SK-N-SH treated with all-trans-retinoic acid at 6 μM for 48 hours (cell line): ENCODE data around the gene FHL3.

ENCODE experiments used
- CSDC2 ChIP-seq: fragments of 250-450 bp; sonication (Bioruptor Pico); IDR thresholded peaks from 2 replicates; pipeline ENCODE4 v1.5.0; 2020; ENCODE audit warnings: mild to moderate bottlenecking, moderate library complexity
- ESRRG ChIP-seq: fragments of 250-450 bp; sonication (Bioruptor Pico); IDR thresholded peaks from 2 replicates; pipeline ENCODE4 v1.6.1; 2021; ENCODE audit warnings: mild to moderate bottlenecking
- GLIS3 ChIP-seq: fragments of 250-450 bp; sonication (Bioruptor Pico); IDR thresholded peaks from 2 replicates; pipeline ENCODE4 v1.5.0; 2020; ENCODE audit warnings: mild to moderate bottlenecking, moderate library complexity
- PPARA ChIP-seq: fragments of 250-450 bp; sonication (Bioruptor Pico); IDR thresholded peaks from 2 replicates; pipeline ENCODE4 v1.5.0; 2020; ENCODE audit warnings: mild to moderate bottlenecking, borderline replicate concordance
- RARB ChIP-seq: fragments of 250-450 bp; sonication (Bioruptor Pico); IDR thresholded peaks from 2 replicates; pipeline ENCODE4 v1.8.0; 2021; ENCODE audit warnings: mild to moderate bottlenecking, moderate library complexity
- SNAI2 ChIP-seq: fragments of 250-450 bp; sonication (Bioruptor Pico); IDR thresholded peaks from 2 replicates; pipeline ENCODE4 v1.5.0; 2020; ENCODE audit warnings: mild to moderate bottlenecking, moderate library complexity
- TOX ChIP-seq: fragments of 250-450 bp; sonication (Bioruptor Pico); IDR thresholded peaks from 2 replicates; pipeline ENCODE4 v1.8.0; 2021; ENCODE audit warnings: mild to moderate bottlenecking, moderate library complexity, borderline replicate concordance
- ZC3H10 ChIP-seq: fragments of 250-450 bp; sonication (Bioruptor Pico); IDR thresholded peaks from 2 replicates; pipeline ENCODE4 v1.5.1; 2021; ENCODE audit warnings: mild to moderate bottlenecking, moderate library complexity
- ZFP30 ChIP-seq: fragments of 450-650 bp; formaldehyde crosslinking; IDR thresholded peaks from 2 replicates; pipeline ENCODE4 v1.5.0; 2022; ENCODE audit warnings: mild to moderate bottlenecking, moderate library complexity
- ZNF70 ChIP-seq: fragments of 450-650 bp; formaldehyde crosslinking; IDR thresholded peaks from 2 replicates; pipeline ENCODE4 v1.5.0; 2020; ENCODE audit warnings: mild to moderate bottlenecking, moderate library complexity
- TF ChIP-seq, protein P1 (sequence below): fragments of 250-450 bp; sonication (Bioruptor Pico); IDR thresholded peaks from 2 replicates; pipeline ENCODE4 v1.5.1; 2020; ENCODE audit warnings: low read depth, mild to moderate bottlenecking, moderate library complexity
- TF ChIP-seq, protein P2 (sequence below): fragments of 250-450 bp; sonication (Bioruptor Pico); IDR thresholded peaks from 2 replicates; pipeline ENCODE4 v1.8.0; 2020; ENCODE audit warnings: mild to moderate bottlenecking, moderate library complexity, borderline replicate concordance
- TF ChIP-seq, protein P3 (sequence below): fragments of 250-450 bp; sonication (Bioruptor Pico); IDR thresholded peaks from 2 replicates; pipeline ENCODE4 v1.8.0; 2021; ENCODE audit warnings: low read depth, mild to moderate bottlenecking, moderate library complexity, borderline replicate concordance

DNA sequence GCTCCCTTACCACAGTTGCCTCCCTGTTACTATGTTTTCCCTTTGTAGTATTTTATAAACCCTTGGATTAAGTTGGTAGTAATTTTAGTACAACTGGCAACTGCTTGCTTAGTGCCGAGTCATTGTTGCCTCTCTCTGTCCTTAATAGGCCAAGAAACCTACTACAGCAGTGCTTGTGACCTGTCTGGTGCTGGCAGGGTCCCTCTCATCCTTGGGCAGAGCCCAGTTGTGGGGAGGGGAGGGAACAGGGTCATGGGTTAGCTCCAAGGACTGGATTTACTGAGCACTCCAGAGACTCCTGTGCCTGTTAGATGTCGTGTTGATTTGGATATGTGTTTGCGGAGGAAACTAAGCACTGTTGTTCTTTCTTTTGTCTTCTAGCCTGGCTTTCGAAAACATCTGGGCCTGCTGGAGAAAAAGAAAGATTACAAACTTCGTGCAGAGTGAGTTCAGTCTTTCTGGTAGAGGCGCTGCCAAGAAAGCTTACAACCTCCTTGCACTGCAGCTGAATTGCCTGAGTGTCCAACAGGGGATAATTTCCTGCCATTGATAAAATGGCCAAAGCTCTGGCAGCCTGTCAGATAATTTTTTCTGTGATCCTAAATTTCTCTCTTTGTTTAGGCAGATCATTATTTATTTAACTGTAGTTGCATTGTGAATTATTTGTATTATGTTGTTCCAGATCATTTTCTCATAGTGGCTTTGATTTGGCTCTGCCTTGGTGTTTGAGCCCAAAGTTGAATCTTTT, 10.8 kb upstream of the FHL3 start:
- TF ChIP-seq SNAI2 (CRISPR knock-in tag) (no peak), ESRRG (CRISPR knock-in tag) (no peak), RARB (CRISPR knock-in tag) (no peak), GLIS3 (no peak), ZFP30 (CRISPR knock-in tag) (no peak), TOX (CRISPR knock-in tag) (no peak), CSDC2 (CRISPR knock-in tag) (no peak), PPARA (no peak), ZNF70 (no peak), ZC3H10 (no peak)
- TF ChIP-seq, protein P1, sequence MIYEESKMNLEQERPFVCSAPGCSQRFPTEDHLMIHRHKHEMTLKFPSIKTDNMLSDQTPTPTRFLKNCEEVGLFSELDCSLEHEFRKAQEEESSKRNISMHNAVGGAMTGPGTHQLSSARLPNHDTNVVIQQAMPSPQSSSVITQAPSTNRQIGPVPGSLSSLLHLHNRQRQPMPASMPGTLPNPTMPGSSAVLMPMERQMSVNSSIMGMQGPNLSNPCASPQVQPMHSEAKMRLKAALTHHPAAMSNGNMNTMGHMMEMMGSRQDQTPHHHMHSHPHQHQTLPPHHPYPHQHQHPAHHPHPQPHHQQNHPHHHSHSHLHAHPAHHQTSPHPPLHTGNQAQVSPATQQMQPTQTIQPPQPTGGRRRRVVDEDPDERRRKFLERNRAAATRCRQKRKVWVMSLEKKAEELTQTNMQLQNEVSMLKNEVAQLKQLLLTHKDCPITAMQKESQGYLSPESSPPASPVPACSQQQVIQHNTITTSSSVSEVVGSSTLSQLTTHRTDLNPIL (CRISPR knock-in tag), result no peak
- TF ChIP-seq, protein P2, sequence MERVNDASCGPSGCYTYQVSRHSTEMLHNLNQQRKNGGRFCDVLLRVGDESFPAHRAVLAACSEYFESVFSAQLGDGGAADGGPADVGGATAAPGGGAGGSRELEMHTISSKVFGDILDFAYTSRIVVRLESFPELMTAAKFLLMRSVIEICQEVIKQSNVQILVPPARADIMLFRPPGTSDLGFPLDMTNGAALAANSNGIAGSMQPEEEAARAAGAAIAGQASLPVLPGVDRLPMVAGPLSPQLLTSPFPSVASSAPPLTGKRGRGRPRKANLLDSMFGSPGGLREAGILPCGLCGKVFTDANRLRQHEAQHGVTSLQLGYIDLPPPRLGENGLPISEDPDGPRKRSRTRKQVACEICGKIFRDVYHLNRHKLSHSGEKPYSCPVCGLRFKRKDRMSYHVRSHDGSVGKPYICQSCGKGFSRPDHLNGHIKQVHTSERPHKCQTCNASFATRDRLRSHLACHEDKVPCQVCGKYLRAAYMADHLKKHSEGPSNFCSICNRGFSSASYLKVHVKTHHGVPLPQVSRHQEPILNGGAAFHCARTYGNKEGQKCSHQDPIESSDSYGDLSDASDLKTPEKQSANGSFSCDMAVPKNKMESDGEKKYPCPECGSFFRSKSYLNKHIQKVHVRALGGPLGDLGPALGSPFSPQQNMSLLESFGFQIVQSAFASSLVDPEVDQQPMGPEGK (CRISPR knock-in tag), result no peak
- TF ChIP-seq, protein P3, sequence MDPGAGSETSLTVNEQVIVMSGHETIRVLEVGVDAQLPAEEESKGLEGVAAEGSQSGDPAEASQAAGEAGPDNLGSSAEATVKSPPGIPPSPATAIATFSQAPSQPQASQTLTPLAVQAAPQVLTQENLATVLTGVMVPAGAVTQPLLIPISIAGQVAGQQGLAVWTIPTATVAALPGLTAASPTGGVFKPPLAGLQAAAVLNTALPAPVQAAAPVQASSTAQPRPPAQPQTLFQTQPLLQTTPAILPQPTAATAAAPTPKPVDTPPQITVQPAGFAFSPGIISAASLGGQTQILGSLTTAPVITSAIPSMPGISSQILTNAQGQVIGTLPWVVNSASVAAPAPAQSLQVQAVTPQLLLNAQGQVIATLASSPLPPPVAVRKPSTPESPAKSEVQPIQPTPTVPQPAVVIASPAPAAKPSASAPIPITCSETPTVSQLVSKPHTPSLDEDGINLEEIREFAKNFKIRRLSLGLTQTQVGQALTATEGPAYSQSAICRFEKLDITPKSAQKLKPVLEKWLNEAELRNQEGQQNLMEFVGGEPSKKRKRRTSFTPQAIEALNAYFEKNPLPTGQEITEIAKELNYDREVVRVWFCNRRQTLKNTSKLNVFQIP, result no peak
